OCI-LY3 (cell line): Measurements from ENCODE around the gene BORCS6.
A peak's percentile ranks its signal among the peaks of the same experiment; 100 is the strongest.

Source experiments
- H2AFZ ChIP-seq: fragments of 200-600, 300-600 bp; shearing (Covaris generic); 2 replicates; pipeline ENCODE4 v1.6.0; 2014; ENCODE audit warnings: antibody characterized with exemption, low read depth, low read length
- H3K27ac ChIP-seq: fragments of 200-600, 300-600 bp; sonication (generic); 2 replicates; pipeline ENCODE4 v1.5.1; 2014; ENCODE audit warnings: mild to moderate bottlenecking, low read length, moderate library complexity, mixed read lengths
- H3K27me3 ChIP-seq: fragments of 200-600, 300-600 bp; sonication (generic); 2 replicates; pipeline ENCODE4 v1.6.1; 2014; ENCODE audit warnings: low read depth, low read length, mixed read lengths
- H3K36me3 ChIP-seq: fragments of 200-600, 300-600 bp; sonication (generic); replicated peaks from 2 replicates; pipeline ENCODE3; 2014; ENCODE audit warnings: low read depth, low read length, mixed read lengths
- H3K4me1 ChIP-seq: fragments of 300-600, 200-600 bp; sonication (generic); 2 replicates; pipeline ENCODE4 v1.6.1; 2014; ENCODE audit warnings: low read length, mixed read lengths
- H3K4me2 ChIP-seq: fragments of 200-600, 300-600 bp; sonication (generic); 2 replicates; pipeline ENCODE4 v1.6.1; 2014; ENCODE audit warnings: low read length, mixed read lengths
- H3K4me3 ChIP-seq: fragments of 300-600, 200-600 bp; sonication (generic); 2 replicates; pipeline ENCODE4 v1.5.1; 2014; ENCODE audit warnings: antibody characterized with exemption, mild to moderate bottlenecking, low read length, moderate library complexity
- H3K79me2 ChIP-seq: fragments of 300-600, 200-600 bp; shearing (Covaris generic); 2 replicates; pipeline ENCODE4 v1.6.1; 2014; ENCODE audit warnings: mild to moderate bottlenecking, low read length, mixed read lengths
- H3K9ac ChIP-seq: fragments of 300-600, 200-600 bp; shearing (Covaris generic); 2 replicates; pipeline ENCODE4 v1.6.0; 2014; ENCODE audit warnings: mild to moderate bottlenecking, low read length, moderate library complexity
- H3K9me3 ChIP-seq: fragments of 200-600, 300-600 bp; shearing (Covaris generic); 2 replicates; pipeline ENCODE4 v1.6.1; 2014; ENCODE audit warnings: low read length, mixed read lengths; ENCODE audit not compliant: insufficient read depth
- H4K20me1 ChIP-seq: fragments of 200-600, 300-600 bp; sonication (generic); 2 replicates; pipeline ENCODE4 v1.6.1; 2016; ENCODE audit warnings: low read length, mixed read lengths; ENCODE audit not compliant: insufficient read depth
- EZH2phosphoT487 ChIP-seq: fragments of 200-600 bp; shearing (Covaris generic); IDR thresholded peaks from 2 replicates; pipeline ENCODE4 v1.6.1; 2018; ENCODE audit warnings: antibody characterized with exemption, mixed run types, low read depth
- TF ChIP-seq, protein P1 (sequence below): fragments of 200-600, 300-600 bp; sonication (generic); IDR thresholded peaks from 2 replicates; pipeline ENCODE4 v1.5.1; 2014; ENCODE audit warnings: antibody characterized with exemption, low read length, low read depth

The BORCS6 gene

GRCh38 chr17:8160224-8160577 is 29.8 kb downstream of the BORCS6 start:
- Histone ChIP-seq H3K36me3 (peaks cover 7% of the 10 kb centered on the region), H3K27ac (no peak overlapping the region), H3K27me3 (no peaks in the 10 kb centered on the region), H3K79me2 (peaks cover 21% of the 10 kb centered on the region), H3K4me3 (no peak overlapping the region), H3K9me3 (no peaks in the 10 kb centered on the region), H3K4me1 (peaks cover 34% of the 10 kb centered on the region), H4K20me1 (peaks cover 8% of the 10 kb centered on the region; the same call in 1 of the 2 replicates), H3K4me2 (no peak overlapping the region), H2AFZ (no peak overlapping the region), H3K9ac (no peak overlapping the region)
- TF ChIP-seq, protein P1, sequence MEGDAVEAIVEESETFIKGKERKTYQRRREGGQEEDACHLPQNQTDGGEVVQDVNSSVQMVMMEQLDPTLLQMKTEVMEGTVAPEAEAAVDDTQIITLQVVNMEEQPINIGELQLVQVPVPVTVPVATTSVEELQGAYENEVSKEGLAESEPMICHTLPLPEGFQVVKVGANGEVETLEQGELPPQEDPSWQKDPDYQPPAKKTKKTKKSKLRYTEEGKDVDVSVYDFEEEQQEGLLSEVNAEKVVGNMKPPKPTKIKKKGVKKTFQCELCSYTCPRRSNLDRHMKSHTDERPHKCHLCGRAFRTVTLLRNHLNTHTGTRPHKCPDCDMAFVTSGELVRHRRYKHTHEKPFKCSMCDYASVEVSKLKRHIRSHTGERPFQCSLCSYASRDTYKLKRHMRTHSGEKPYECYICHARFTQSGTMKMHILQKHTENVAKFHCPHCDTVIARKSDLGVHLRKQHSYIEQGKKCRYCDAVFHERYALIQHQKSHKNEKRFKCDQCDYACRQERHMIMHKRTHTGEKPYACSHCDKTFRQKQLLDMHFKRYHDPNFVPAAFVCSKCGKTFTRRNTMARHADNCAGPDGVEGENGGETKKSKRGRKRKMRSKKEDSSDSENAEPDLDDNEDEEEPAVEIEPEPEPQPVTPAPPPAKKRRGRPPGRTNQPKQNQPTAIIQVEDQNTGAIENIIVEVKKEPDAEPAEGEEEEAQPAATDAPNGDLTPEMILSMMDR = no peak
- no peak for TF ChIP-seq EZH2phosphoT487

DNA sequence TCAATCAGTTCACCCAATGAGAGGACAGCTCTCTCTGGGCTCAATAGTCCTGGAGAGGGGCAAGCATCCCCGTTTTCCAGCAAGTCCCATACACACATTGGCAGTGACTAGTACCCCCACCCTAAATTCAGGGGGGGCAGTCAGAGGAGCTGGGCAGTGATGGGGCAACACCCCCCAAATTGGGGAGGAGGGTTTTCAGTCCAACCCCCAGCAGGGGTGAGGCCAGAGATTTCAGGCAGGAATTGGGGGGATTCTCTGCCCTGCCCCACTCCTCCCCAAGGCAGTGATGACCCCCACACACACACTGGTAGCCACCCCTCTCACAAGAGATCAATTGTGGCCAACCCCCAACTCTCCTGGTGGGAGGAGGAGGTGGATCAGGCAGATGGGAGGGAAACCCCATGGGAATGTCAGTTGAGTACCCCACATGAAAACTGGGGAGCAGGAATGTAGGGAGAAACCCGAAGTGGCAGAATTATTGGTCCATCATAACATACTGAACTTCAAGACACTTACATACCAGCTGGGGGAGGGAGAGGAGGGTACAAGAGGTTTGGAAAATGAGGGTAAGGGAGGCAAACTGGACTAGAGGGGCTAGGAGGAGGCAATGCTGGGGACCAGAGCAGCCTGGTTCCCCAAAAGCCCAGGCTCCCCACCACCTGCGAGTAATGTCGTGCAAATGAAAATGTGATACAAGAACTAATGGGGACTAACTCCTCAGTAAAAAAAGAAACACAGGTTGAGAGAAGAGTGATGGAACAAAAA is 30.3 kb downstream of the BORCS6 start:
- H3K79me2 ChIP-seq = peaks cover 21% of the 10 kb centered on the region
- no peak overlapping the region for H3K27ac ChIP-seq
- no peak overlapping the region for H3K4me2 ChIP-seq
- peaks cover 8% of the 10 kb centered on the region; the same call in 1 of the 2 replicates for H4K20me1 ChIP-seq
- no peaks in the 10 kb centered on the region for H3K9me3 ChIP-seq
- H3K9ac ChIP-seq = no peak overlapping the region
- TF ChIP-seq, protein P1 = no peak
- TF ChIP-seq EZH2phosphoT487 = no peak
- peaks cover 35% of the 10 kb centered on the region for H3K4me1 ChIP-seq
- H3K36me3 ChIP-seq = peaks cover 7% of the 10 kb centered on the region
- H3K27me3 ChIP-seq = no peaks in the 10 kb centered on the region
- H3K4me3 ChIP-seq = no peak overlapping the region
- no peak overlapping the region for H2AFZ ChIP-seq

GRCh38 chr17:8159032-8159400 is 31.0 kb downstream of the BORCS6 start:
- no peak overlapping the region for H2AFZ ChIP-seq
- H3K9me3 ChIP-seq = no peaks in the 10 kb centered on the region
- H3K79me2 ChIP-seq = peaks cover 21% of the 10 kb centered on the region
- H3K27ac ChIP-seq = no peak overlapping the region
- no peak overlapping the region for H3K9ac ChIP-seq
- peaks cover 8% of the 10 kb centered on the region; the same call in 1 of the 2 replicates for H4K20me1 ChIP-seq
- peaks cover 7% of the 10 kb centered on the region for H3K36me3 ChIP-seq
- no peaks in the 10 kb centered on the region for H3K27me3 ChIP-seq
- H3K4me1 ChIP-seq = peaks cover 29% of the 10 kb centered on the region
- H3K4me3 ChIP-seq = no peak overlapping the region
- no peak for TF ChIP-seq EZH2phosphoT487
- TF ChIP-seq, protein P1 = no peak
- no peak overlapping the region for H3K4me2 ChIP-seq

DNA sequence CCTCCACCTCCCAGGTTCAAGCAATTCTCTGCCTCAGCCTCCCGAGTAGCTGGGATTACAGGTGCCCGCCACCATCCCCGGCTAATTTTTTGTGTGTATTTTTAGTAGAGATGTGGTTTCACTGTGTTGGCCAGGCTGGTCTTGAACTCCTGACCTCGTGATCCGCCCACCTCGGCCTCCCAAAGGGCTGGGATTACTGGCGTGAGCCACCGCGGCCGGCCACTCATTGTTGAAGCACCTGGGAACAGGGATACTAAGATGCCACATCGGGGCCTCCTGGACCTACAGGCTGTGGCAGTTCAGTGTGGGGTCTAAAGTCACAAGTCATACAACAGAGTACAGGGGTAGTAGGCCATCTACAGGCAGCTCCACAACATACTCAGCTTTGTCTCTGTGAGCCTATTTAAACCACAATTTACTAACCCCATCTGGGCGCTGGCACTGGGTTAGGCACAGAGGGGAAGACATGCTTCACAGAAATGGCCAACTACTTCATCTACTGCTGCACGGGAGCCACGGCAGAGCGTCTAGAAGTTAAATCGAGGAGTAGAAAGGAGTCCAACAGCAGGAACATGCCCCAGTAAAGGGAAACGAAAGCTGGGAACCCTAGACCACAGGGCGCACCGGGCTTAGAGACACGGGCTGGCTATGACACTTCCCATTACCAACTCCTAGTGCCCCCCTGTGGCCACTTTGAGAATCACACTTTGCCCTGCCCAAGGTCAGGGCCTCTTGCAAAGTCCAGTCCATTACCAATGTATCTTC is 31.5 kb downstream of the BORCS6 start:
- H3K79me2 ChIP-seq = peaks cover 21% of the 10 kb centered on the region
- H3K9me3 ChIP-seq = no peaks in the 10 kb centered on the region
- no peak overlapping the region for H2AFZ ChIP-seq
- H3K27me3 ChIP-seq = no peaks in the 10 kb centered on the region
- peaks cover 7% of the 10 kb centered on the region for H3K36me3 ChIP-seq
- no peak for TF ChIP-seq EZH2phosphoT487
- TF ChIP-seq, protein P1 = peak; percentile 59
- peak overlapping the region; percentile 54 for H3K4me2 ChIP-seq
- no peak overlapping the region for H3K9ac ChIP-seq
- peak overlapping the region; percentile 54; the same call in 1 of the 2 replicates for H3K27ac ChIP-seq
- peaks cover 8% of the 10 kb centered on the region; the same call in 1 of the 2 replicates for H4K20me1 ChIP-seq
- H3K4me3 ChIP-seq = 0 out of 2 replicates have a peak overlapping the region, but pooled peaks have one; percentile 42
- H3K4me1 ChIP-seq = peaks cover 26% of the 10 kb centered on the region
